Common myeloid progenitor, CD34-positive (primary cell): ENCODE results near the gene PLPPR5.
A peak's percentile ranks its signal among the peaks of the same experiment; 100 is the strongest.

Experiments
- CTCF ChIA-PET: fragments of 350-600 bp; sonication (Branson Sonifier 250); formaldehyde crosslinking; loops from one replicate; lab custom pipeline; 2021; ENCODE audit warnings: antibody characterized with exemption; lab: Charles Lee
- POLR2A ChIA-PET: fragments of 350-600 bp; sonication (Branson Sonifier 250); formaldehyde crosslinking; loops from one replicate; lab custom pipeline; 2021; ENCODE audit warnings: antibody characterized with exemption; lab: Charles Lee
- DNase-seq, 3 donors: peaks; one replicate each; pipeline versions ENCODE4 v3.0.0 to v3.0.0-alpha.2; 2013
- H3K27ac ChIP-seq, 2 experiments: 1 replicate in 1 of 2; 2 replicates in 1 of 2; pipeline ENCODE4 v1.7.0; 2013; ENCODE audit warnings: inconsistent platforms in 2 of 2, low read length in 2 of 2, mild to moderate bottlenecking in 2 of 2, low read depth in 1 of 2, moderate library complexity in 1 of 2; ENCODE audit not compliant: severe bottlenecking in 2 of 2, insufficient read depth in 1 of 2, poor library complexity in 1 of 2
- H3K27me3 ChIP-seq, 5 experiments: replicated peaks in 2 of 5; 1 replicate in 3 of 5; 2 replicates in 2 of 5; pipeline versions ENCODE4 v1.6.1 to v1.7.0; 2013; ENCODE audit warnings: low read length in 4 of 5, mild to moderate bottlenecking in 2 of 5, moderate library complexity in 2 of 5, inconsistent platforms in 1 of 5; ENCODE audit not compliant: insufficient read depth in 5 of 5, control insufficient read depth in 4 of 5
- H3K36me3 ChIP-seq, 4 experiments: 1 replicate in 2 of 4; 2 replicates in 2 of 4; pipeline versions ENCODE4 v1.6.1 to v1.7.0; 2013; ENCODE audit warnings: low read length in 3 of 4, control low read depth in 1 of 4, mild to moderate bottlenecking in 1 of 4; ENCODE audit not compliant: control insufficient read depth in 4 of 4, insufficient read depth in 4 of 4
- H3K4me1 ChIP-seq, 4 experiments: 1 replicate in 3 of 4; 2 replicates in 1 of 4; pipeline versions ENCODE4 v1.6.1 to v1.7.1; 2013; ENCODE audit warnings: low read length in 3 of 4, mild to moderate bottlenecking in 3 of 4, control low read depth in 1 of 4, inconsistent platforms in 1 of 4, moderate library complexity in 1 of 4; ENCODE audit not compliant: control insufficient read depth in 4 of 4, insufficient read depth in 4 of 4; ENCODE audit errors: control extremely low read depth in 1 of 4
- H3K4me3 ChIP-seq, 7 experiments: 1 replicate in 4 of 7; 2 replicates in 3 of 7; pipeline versions ENCODE4 v1.5.1 to v1.7.0; 2013; ENCODE audit warnings: mild to moderate bottlenecking in 7 of 7, low read length in 6 of 7, moderate library complexity in 6 of 7, inconsistent platforms in 2 of 7, low read depth in 2 of 7, control low read depth in 1 of 7; ENCODE audit not compliant: insufficient read depth in 4 of 7, control insufficient read depth in 1 of 7; ENCODE audit errors: extremely low read depth in 1 of 7
- H3K9me3 ChIP-seq, 5 experiments: 1 replicate in 4 of 5; 2 replicates in 1 of 5; pipeline versions ENCODE4 v1.6.1 to v1.7.1; 2013; ENCODE audit warnings: low read length in 4 of 5, mild to moderate bottlenecking in 2 of 5, inconsistent platforms in 1 of 5, low read depth in 1 of 5, moderate library complexity in 1 of 5; ENCODE audit not compliant: control insufficient read depth in 4 of 5, insufficient read depth in 2 of 5; ENCODE audit errors: control extremely low read depth in 1 of 5
- WGBS: methylation state at CpG from one replicate; pipeline ENCODE4 v1.1.5; 2013; ENCODE audit not compliant: insufficient coverage; 5-methylcytosine and 5-hydroxymethylcytosine counted together

The PLPPR5 gene

GRCh38 chr1:98931128-98931835 lies 73.4 kb downstream of the PLPPR5 start:
- WGBS: 100% methylated on average over 4 of the region's 8 CpGs
- H3K36me3 ChIP-seq: no peaks in the 10 kb centered on the region
- no peak overlapping the region for H3K27ac ChIP-seq
- ChIA-PET CTCF (no interaction called here), POLR2A (no interaction called here)
- DNase-seq: no peak
- no peak overlapping the region for H3K4me3 ChIP-seq
- H3K9me3 ChIP-seq: no peaks in the 10 kb centered on the region
- H3K27me3 ChIP-seq: no peaks in the 10 kb centered on the region
- no peaks in the 10 kb centered on the region for H3K4me1 ChIP-seq

- no peaks in the 10 kb centered on the region for H3K36me3 ChIP-seq
- no peak for DNase-seq
- ChIA-PET CTCF (no interaction called here), POLR2A (no interaction called here)
- no peaks in the 10 kb centered on the region for H3K27me3 ChIP-seq
- no peak overlapping the region for H3K4me3 ChIP-seq
- no peaks in the 10 kb centered on the region for H3K4me1 ChIP-seq
- no peaks in the 10 kb centered on the region for H3K9me3 ChIP-seq
- WGBS: 100% methylated on average over 1 of the region's 1 CpG
- no peak overlapping the region for H3K27ac ChIP-seq
Observed at GRCh38 chr1:98929437-98929836, 75.2 kb downstream of the PLPPR5 start.

- POLR2A ChIA-PET: no interaction called here
- Histone ChIP-seq H3K4me3 (no peak overlapping the region), H3K4me1 (no peaks in the 10 kb centered on the region), H3K27ac (no peak overlapping the region), H3K9me3 (no peaks in the 10 kb centered on the region), H3K27me3 (no peaks in the 10 kb centered on the region), H3K36me3 (no peaks in the 10 kb centered on the region)
- 100% methylated on average over 2 of the region's 4 CpGs for WGBS
- CTCF ChIA-PET: no interaction called here
- DNase-seq: no peak
Observed at GRCh38 chr1:98926597-98926996, 78.1 kb downstream of the PLPPR5 start.

GRCh38 chr1:98924977-98925376 lies 79.7 kb downstream of the PLPPR5 start:
- no peaks in the 10 kb centered on the region for H3K4me1 ChIP-seq
- CTCF ChIA-PET: no interaction called here
- POLR2A ChIA-PET: no interaction called here
- no peak overlapping the region for H3K4me3 ChIP-seq
- WGBS: 83% methylated on average over 1 of the region's 1 CpG
- no peaks in the 10 kb centered on the region for H3K27me3 ChIP-seq
- H3K27ac ChIP-seq: no peak overlapping the region
- no peaks in the 10 kb centered on the region for H3K9me3 ChIP-seq
- no peaks in the 10 kb centered on the region for H3K36me3 ChIP-seq
- no peak for DNase-seq

- Histone ChIP-seq H3K9me3 (no peaks in the 10 kb centered on the region), H3K4me1 (no peaks in the 10 kb centered on the region), H3K36me3 (no peaks in the 10 kb centered on the region), H3K27me3 (no peaks in the 10 kb centered on the region), H3K27ac (no peak overlapping the region), H3K4me3 (no peak overlapping the region)
- CTCF ChIA-PET: interaction anchor here (1.4 kb wide), 1 partner anchor 9 kb away, joined by 4 read pairs; no protein-coding TSS in a partner anchor
- DNase-seq: no peak
- POLR2A ChIA-PET: no interaction called here
- 79% methylated on average over 2 of the region's 4 CpGs for WGBS
Observed at GRCh38 chr1:98923667-98924066, 81.0 kb downstream of the PLPPR5 start.

GRCh38 chr1:98921817-98922216 lies 82.8 kb downstream of the PLPPR5 start:
- CTCF ChIA-PET: no interaction called here
- H3K27ac ChIP-seq: no peak overlapping the region
- H3K9me3 ChIP-seq: no peaks in the 10 kb centered on the region
- WGBS: 100% methylated on average over 1 of the region's 2 CpGs
- no peak overlapping the region for H3K4me3 ChIP-seq
- no peak for DNase-seq
- H3K4me1 ChIP-seq: no peaks in the 10 kb centered on the region
- POLR2A ChIA-PET: no interaction called here
- H3K27me3 ChIP-seq: peaks cover 0 to under 1% (median 0%) of the 10 kb centered on the region in 5 experiments
- H3K36me3 ChIP-seq: no peaks in the 10 kb centered on the region

- no peak overlapping the region for H3K4me3 ChIP-seq
- WGBS: no CpG with 5 or more reads among the region's 2 CpGs
- peak in 2 of 3 donors; percentile 20 to 33 for DNase-seq
- H3K27ac ChIP-seq: no peak overlapping the region
- CTCF ChIA-PET: interaction anchor here (0.5 kb wide), 1 partner anchor 21 kb away, joined by 3 read pairs; no protein-coding TSS in a partner anchor
- H3K4me1 ChIP-seq: no peaks in the 10 kb centered on the region
- H3K36me3 ChIP-seq: no peaks in the 10 kb centered on the region
- peaks cover 0 to 2% (median 0%) of the 10 kb centered on the region in 5 experiments for H3K27me3 ChIP-seq
- no peaks in the 10 kb centered on the region for H3K9me3 ChIP-seq
- POLR2A ChIA-PET: no interaction called here
Observed at GRCh38 chr1:98920441-98921110, 84.1 kb downstream of the PLPPR5 start.
